ENCODE results near the gene PGRMC1. TPM values are rescaled to one million over a fixed set of nuclear protein-coding genes. Genes with fewer than 3 reads are reported as not detected.
A peak's percentile ranks its signal among the peaks of the same experiment; 100 is the strongest.

The PGRMC1 gene
- 10 to 100 TPM; 34.1 to 60.1 (median 39.2) TPM for total RNA-seq
- polyA plus RNA-seq, result 10 to 100 TPM; 13.6 to 25.7 (median 25.4) TPM
- long read RNA-seq, donor 1, transcript PGRMC1-201 (3 exons, 1,911 nt), result major isoform, 35 of 84 reads
- long read RNA-seq, donor 1, partial matches to known transcripts, result 49 of 84 reads
- long read RNA-seq, donor 1, other reads (novel, unspliced or antisense), result 0 of 84 reads
- long read RNA-seq, donor 2, transcript PGRMC1-201 (3 exons, 1,911 nt), result major isoform, 21 of 21 reads
- long read RNA-seq, donor 2, partial matches to known transcripts, result 0 of 21 reads
- long read RNA-seq, donor 2, other reads (novel, unspliced or antisense), result 0 of 21 reads

DNA sequence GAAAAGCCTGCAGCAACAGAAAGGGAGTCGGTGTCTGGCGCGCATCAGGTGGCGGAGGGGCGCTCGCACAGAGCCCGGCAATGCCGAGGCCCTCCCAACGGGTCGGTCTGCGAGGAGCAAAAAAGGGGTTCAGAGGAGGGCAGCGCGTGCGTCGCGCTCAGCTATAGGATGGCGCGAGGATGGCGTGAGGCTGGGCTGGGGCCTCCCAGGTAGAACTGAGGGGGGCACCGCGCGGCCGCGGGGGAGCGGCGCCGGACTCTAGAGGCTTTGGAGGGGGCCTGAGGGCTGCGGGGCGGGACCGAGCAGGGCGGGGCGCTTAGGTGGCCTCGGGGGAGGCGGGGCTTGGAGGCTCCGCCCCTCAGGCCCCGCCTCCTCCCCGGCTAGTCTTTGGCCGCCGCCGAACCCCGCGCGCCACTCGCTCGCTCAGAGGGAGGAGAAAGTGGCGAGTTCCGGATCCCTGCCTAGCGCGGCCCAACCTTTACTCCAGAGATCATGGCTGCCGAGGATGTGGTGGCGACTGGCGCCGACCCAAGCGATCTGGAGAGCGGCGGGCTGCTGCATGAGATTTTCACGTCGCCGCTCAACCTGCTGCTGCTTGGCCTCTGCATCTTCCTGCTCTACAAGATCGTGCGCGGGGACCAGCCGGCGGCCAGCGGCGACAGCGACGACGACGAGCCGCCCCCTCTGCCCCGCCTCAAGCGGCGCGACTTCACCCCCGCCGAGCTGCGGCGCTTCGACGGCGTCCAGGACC lies at the start of gene PGRMC1:
TSS of gene PGRMC1 (plus strand) at position 414 of the 751 bp plus-strand sequence. CDS start at position 493, 79 bp downstream.
- WGBS, 5 donors, result 0 to 55% (median 0%) methylated on average over 31 to 82 of the region's 82 CpGs
- TF ChIP-seq, protein P1, sequence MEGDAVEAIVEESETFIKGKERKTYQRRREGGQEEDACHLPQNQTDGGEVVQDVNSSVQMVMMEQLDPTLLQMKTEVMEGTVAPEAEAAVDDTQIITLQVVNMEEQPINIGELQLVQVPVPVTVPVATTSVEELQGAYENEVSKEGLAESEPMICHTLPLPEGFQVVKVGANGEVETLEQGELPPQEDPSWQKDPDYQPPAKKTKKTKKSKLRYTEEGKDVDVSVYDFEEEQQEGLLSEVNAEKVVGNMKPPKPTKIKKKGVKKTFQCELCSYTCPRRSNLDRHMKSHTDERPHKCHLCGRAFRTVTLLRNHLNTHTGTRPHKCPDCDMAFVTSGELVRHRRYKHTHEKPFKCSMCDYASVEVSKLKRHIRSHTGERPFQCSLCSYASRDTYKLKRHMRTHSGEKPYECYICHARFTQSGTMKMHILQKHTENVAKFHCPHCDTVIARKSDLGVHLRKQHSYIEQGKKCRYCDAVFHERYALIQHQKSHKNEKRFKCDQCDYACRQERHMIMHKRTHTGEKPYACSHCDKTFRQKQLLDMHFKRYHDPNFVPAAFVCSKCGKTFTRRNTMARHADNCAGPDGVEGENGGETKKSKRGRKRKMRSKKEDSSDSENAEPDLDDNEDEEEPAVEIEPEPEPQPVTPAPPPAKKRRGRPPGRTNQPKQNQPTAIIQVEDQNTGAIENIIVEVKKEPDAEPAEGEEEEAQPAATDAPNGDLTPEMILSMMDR (IDR thresholded peaks at IDR 0.05 in 8 of 11, conservative IDR thresholded peaks at IDR 0.05 in 3 of 11), result no peak
- TF ChIP-seq POLR2AphosphoS5 (IDR thresholded peaks at IDR 0.05) (peak; percentile 95 to 96 (median 96)), POLR2A (IDR thresholded peaks at IDR 0.05) (peak in 1 of 3 donors; percentile 38)
- peaks cover 0 to 28% (median 11%) of the 10 kb centered on the region in 6 donors for H3K4me1 ChIP-seq
- no peaks in the 10 kb centered on the region for H3K9me3 ChIP-seq
- peak; percentile 94 for DNase-seq
- H3K36me3 ChIP-seq, result no peaks in the 10 kb centered on the region
- intact Hi-C loops (cut with DNase I; ENCODE audit: low total_unique reads), result no loop called here
- H3K27me3 ChIP-seq (replicated peaks in 1 of 7), result peaks cover 0 to 7% (median 0%) of the 10 kb centered on the region in 7 donors
- peak within 1 kb of the TSS; percentile 41 to 77 (median 64) for H3K4me3 ChIP-seq
- H3K27ac ChIP-seq, result peak within 1 kb of the TSS; percentile 22 to 89 (median 85)

DNA sequence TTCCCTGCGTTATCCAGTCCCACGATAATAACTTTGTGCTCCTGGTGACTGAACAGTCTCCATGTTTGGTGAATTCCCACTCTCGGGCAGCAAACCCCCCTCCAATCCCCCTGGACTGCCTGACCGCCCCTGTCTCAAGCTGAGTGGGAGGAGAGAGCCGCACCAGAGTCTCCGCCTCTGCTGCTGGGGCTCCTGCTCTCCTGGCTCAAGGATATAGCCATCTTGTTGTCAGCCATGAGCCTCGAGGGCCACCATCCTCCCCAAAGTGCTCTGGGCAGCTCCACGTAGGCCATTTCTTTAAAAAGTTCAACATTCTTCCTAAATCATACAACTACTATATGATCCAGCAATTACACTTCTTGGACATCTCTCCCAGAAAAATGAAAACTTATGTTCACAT lies 49.3 kb upstream of the PGRMC1 start:
- no peak for DNase-seq
- no peak overlapping the region for H3K4me3 ChIP-seq
- no peaks in the 10 kb centered on the region for H3K36me3 ChIP-seq
- no peaks in the 10 kb centered on the region for H3K9me3 ChIP-seq
- no peak overlapping the region for H3K27ac ChIP-seq
- intact Hi-C loops (cut with DNase I; ENCODE audit: low total_unique reads), result no loop called here
- whole genome bisulfite sequencing, 5 donors, result 75 to 86% (median 83%) methylated on average over 5 to 8 of the region's 8 CpGs
- H3K4me1 ChIP-seq, result no peaks in the 10 kb centered on the region
- no peak for TF ChIP-seq POLR2A (IDR thresholded peaks at IDR 0.05)
- TF ChIP-seq, protein P1 (IDR thresholded peaks at IDR 0.05 in 8 of 11, conservative IDR thresholded peaks at IDR 0.05 in 3 of 11), result no peak
- no peak for TF ChIP-seq POLR2AphosphoS5 (IDR thresholded peaks at IDR 0.05)
- H3K27me3 ChIP-seq (replicated peaks in 1 of 7), result no peaks in the 10 kb centered on the region

DNA sequence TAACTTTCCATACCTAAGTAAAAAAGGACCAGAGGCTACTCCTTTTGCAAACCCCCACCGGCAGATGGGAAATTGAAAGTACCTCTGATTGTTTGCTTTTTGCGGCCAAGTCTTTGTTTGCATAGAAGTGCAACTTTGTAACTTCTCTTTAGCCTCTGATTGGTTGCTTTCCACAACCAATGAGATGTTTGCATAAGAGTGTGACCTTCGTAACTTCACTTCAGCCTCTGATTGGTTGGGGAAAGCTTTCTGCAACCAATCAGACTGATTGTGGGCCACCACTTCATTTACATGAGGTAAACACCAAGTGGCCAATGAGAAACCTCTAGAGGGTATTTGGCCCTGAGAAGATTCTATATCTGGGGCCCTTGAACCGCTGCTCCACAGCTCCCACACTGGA lies 48.8 kb upstream of the PGRMC1 start:
- no peak for TF ChIP-seq POLR2A (IDR thresholded peaks at IDR 0.05)
- TF ChIP-seq, protein P1 (IDR thresholded peaks at IDR 0.05 in 8 of 11, conservative IDR thresholded peaks at IDR 0.05 in 3 of 11), result no peak
- no peak for TF ChIP-seq POLR2AphosphoS5 (IDR thresholded peaks at IDR 0.05)

DNA sequence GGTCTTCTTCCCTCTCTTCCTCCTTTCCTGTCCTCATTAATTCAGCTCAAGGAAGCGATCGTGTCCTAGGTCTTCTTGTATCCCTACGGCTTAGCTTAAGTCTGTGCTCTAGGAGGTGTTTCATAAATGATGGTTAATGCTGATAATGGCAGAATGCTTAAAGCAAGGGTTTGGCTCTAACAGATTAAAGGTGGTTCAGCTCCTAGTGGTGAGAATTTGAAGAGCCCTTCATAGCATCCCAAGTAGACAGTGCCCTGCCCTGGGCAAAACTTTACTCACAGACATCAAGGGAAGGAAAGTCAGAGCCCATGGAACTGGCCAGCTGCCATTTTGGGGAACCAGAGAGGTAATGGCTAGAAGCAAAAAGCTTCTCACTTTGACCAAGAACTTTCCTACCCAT lies 47.0 kb upstream of the PGRMC1 start:
- WGBS, 5 donors, result 92 to 98% (median 93%) methylated on average over 3 of the region's 3 CpGs
- no peak for TF ChIP-seq POLR2A (IDR thresholded peaks at IDR 0.05)
- no peak for TF ChIP-seq POLR2AphosphoS5 (IDR thresholded peaks at IDR 0.05)
- no peak for DNase-seq
- Histone ChIP-seq H3K27me3 (replicated peaks in 1 of 7) (no peaks in the 10 kb centered on the region), H3K4me1 (no peaks in the 10 kb centered on the region), H3K36me3 (no peaks in the 10 kb centered on the region), H3K9me3 (no peaks in the 10 kb centered on the region), H3K27ac (no peak overlapping the region), H3K4me3 (no peak overlapping the region)
- intact Hi-C loops (cut with DNase I; ENCODE audit: low total_unique reads), result no loop called here

More for the DNA sequence above, 48.8 kb upstream of the PGRMC1 start:
- intact Hi-C loops (cut with DNase I; ENCODE audit: low total_unique reads), result no loop called here
- Histone ChIP-seq H3K4me1 (no peaks in the 10 kb centered on the region), H3K27ac (no peak overlapping the region), H3K27me3 (replicated peaks in 1 of 7) (no peaks in the 10 kb centered on the region), H3K9me3 (no peaks in the 10 kb centered on the region), H3K4me3 (no peak overlapping the region), H3K36me3 (no peaks in the 10 kb centered on the region)
- no peak for DNase-seq
- 85 to 90% (median 87%) methylated on average over 4 of the region's 4 CpGs for WGBS, 5 donors
